HepG2 (cell line): ENCODE data around the gene RNASE4. TPM values are rescaled to one million over a fixed set of nuclear protein-coding genes. Genes with fewer than 3 reads are reported as not detected.
A peak's percentile ranks its signal among the peaks of the same experiment; 100 is the strongest.

Experiments used
- ATF4 ChIP-seq, 2 experiments: fragments of 450-650 bp in 1 of 2; sonication (generic) in 1 of 2; formaldehyde crosslinking; IDR thresholded peaks; 2 replicates each; pipeline versions ENCODE4 v1.5.0 to v1.8.0; 2020 to 2022; ENCODE audit warnings: mild to moderate bottlenecking in 1 of 2, missing genetic modification reagents in 1 of 2
- BATF2 ChIP-seq: sonication (generic); formaldehyde crosslinking; IDR thresholded peaks from 2 replicates; pipeline ENCODE4 v1.8.0; 2022; ENCODE audit warnings: mild to moderate bottlenecking, missing genetic modification reagents, moderate library complexity
- DMTF1 ChIP-seq: sonication (generic); formaldehyde crosslinking; IDR thresholded peaks from 2 replicates; pipeline ENCODE4 v1.4.0; 2020; ENCODE audit warnings: mild to moderate bottlenecking, missing genetic modification reagents
- GRHL1 ChIP-seq: sonication (generic); formaldehyde crosslinking; conservative IDR thresholded peaks from 2 replicates; pipeline ENCODE4 v1.8.0; 2022; ENCODE audit warnings: missing genetic modification reagents
- KAT8 ChIP-seq: IDR thresholded peaks from 2 replicates; pipeline ENCODE4 v1.6.1; 2016; ENCODE audit warnings: missing genetic modification reagents, missing compliant biosample characterization
- KLF16 ChIP-seq, 2 experiments: sonication (generic) in 1 of 2; formaldehyde crosslinking in 1 of 2; IDR thresholded peaks; 2 replicates each; pipeline versions ENCODE4 v1.6.1 to v1.8.0; 2016 to 2023; ENCODE audit warnings: missing genetic modification reagents in 2 of 2, missing compliant biosample characterization in 1 of 2
- KLF9 ChIP-seq: IDR thresholded peaks from 2 replicates; pipeline ENCODE4 v1.6.1; 2016; ENCODE audit warnings: low read depth
- KMT2A ChIP-seq: sonication (generic); formaldehyde crosslinking; IDR thresholded peaks from 2 replicates; pipeline ENCODE4 v1.4.0; 2020; ENCODE audit warnings: missing genetic modification reagents
- NFIB ChIP-seq: sonication (generic); formaldehyde crosslinking; IDR thresholded peaks from 2 replicates; pipeline ENCODE4 v1.9.0; 2021; ENCODE audit warnings: missing genetic modification reagents, mild to moderate bottlenecking, borderline replicate concordance
- POLR2G ChIP-seq: fragments of 200-400 bp; formaldehyde crosslinking; IDR thresholded peaks from 2 replicates; pipeline ENCODE4 v1.6.1; 2018; ENCODE audit warnings: mild to moderate bottlenecking, low read depth, low read length, moderate library complexity
- PRDM10 ChIP-seq: sonication (generic); formaldehyde crosslinking; IDR thresholded peaks from 2 replicates; pipeline ENCODE4 v1.4.0; 2020; ENCODE audit warnings: low read depth, missing genetic modification reagents
- SATB2 ChIP-seq: sonication (generic); formaldehyde crosslinking; IDR thresholded peaks from 2 replicates; pipeline ENCODE4 v1.5.0; 2020; ENCODE audit warnings: missing genetic modification reagents
- SMYD3 ChIP-seq: sonication (generic); formaldehyde crosslinking; IDR thresholded peaks from 2 replicates; pipeline ENCODE4 v1.8.1; 2023; ENCODE audit warnings: mild to moderate bottlenecking, missing genetic modification reagents
- SNRNP70 ChIP-seq: fragments of 200-400 bp; formaldehyde crosslinking; IDR thresholded peaks from 2 replicates; pipeline ENCODE4 v1.6.1; 2017; ENCODE audit warnings: mild to moderate bottlenecking, low read depth, low read length, moderate library complexity
- TEAD3 ChIP-seq: optimal IDR thresholded peaks from 2 replicates; pipeline ENCODE3; 2016; ENCODE audit warnings: borderline replicate concordance
- ZNF160 ChIP-seq: sonication (generic); formaldehyde crosslinking; IDR thresholded peaks from 2 replicates; pipeline ENCODE4 v1.8.0; 2022; ENCODE audit warnings: mild to moderate bottlenecking, inconsistent platforms, missing genetic modification reagents
- ZNF350 ChIP-seq: sonication (generic); formaldehyde crosslinking; IDR thresholded peaks from 2 replicates; pipeline ENCODE4 v1.4.0; 2020; ENCODE audit warnings: mild to moderate bottlenecking, low read depth, missing genetic modification reagents, borderline replicate concordance
- ZNF550 ChIP-seq: sonication (generic); formaldehyde crosslinking; IDR thresholded peaks from 2 replicates; pipeline ENCODE4 v1.4.0; 2020; ENCODE audit warnings: mild to moderate bottlenecking, missing genetic modification reagents, borderline replicate concordance
- ZNF629 ChIP-seq: sonication (generic); formaldehyde crosslinking; conservative IDR thresholded peaks from 2 replicates; pipeline ENCODE4 v1.5.0; 2020; ENCODE audit warnings: missing genetic modification reagents
- polyA plus RNA-seq, 8 experiments: library from polyadenylated mRNA; depleted of rRNA in 3 of 8; stranded (reverse) in 7 of 8; unstranded in 1 of 8; fragments of >200 nt; fragmentation: Illumina TruSeq in 4 of 8; extraction: Trizol in 4 of 8; gene quantifications; 2 replicates each; pipeline versions ENCODE4 v1.2.1 to v1.2.3, GENCODE V29; 2011 to 2016; ENCODE audit warnings: low read depth in 4 of 8, missing spikeins in 1 of 8, mixed read lengths in 1 of 8; ENCODE audit not compliant: insufficient read depth in 1 of 8
- total RNA-seq, 5 experiments: library from RNA; depleted of rRNA; stranded (reverse); fragments of >200 nt; fragmentation: Illumina TruSeq; extraction: Trizol; gene quantifications; 2 replicates each; pipeline ENCODE4 v1.2.3, GENCODE V29; 2016; ENCODE audit warnings: low read depth in 1 of 5

Gene RNASE4
- total and polyA plus RNA-seq, 2 of the 13 experiments (the other 11 are each of a cell fraction or from before 2014, with no cell fraction given) = 109 to 983 TPM

- TF ChIP-seq GRHL1 (CRISPR knock-in tag) (no peak), KMT2A (CRISPR knock-in tag) (no peak), TEAD3 (CRISPR knock-in tag) (peak; percentile 34), POLR2G (peak; percentile 94), ZNF629 (CRISPR knock-in tag) (peak; percentile 35; the same call in 1 of the 2 replicates), DMTF1 (CRISPR knock-in tag) (no peak), NFIB (CRISPR knock-in tag) (no peak), KAT8 (CRISPR knock-in tag) (peak; percentile 17; the same call in 1 of the 2 replicates), SNRNP70 (no peak), ATF4 (CRISPR knock-in tag; IDR thresholded peaks at IDR 0.05) (0 out of 4 replicates have a peak, but pooled peaks of 1 of the 2 experiments have one; percentile 13), PRDM10 (CRISPR knock-in tag) (no peak), SATB2 (CRISPR knock-in tag) (no peak), KLF9 (no peak), ZNF160 (CRISPR knock-in tag) (no peak), BATF2 (CRISPR knock-in tag) (no peak), SMYD3 (CRISPR knock-in tag) (peak; percentile 58; the same call in 1 of the 2 replicates), ZNF550 (CRISPR knock-in tag) (no peak), KLF16 (CRISPR knock-in tag; IDR thresholded peaks at IDR 0.05) (peak in 1 of 2 experiments; percentile 71; a peak in 2 of 4 replicates), ZNF350 (CRISPR knock-in tag) (no peak)
These were observed 3.2 kb downstream of the RNASE4 start (continued) for GRCh38 chr14:20687362-20688166.
